Mammary epithelial cell (primary cell): Measurements from ENCODE around the gene RUFY1.

ENCODE experiments used
- EZH2 ChIP-seq: IDR thresholded peaks from 2 replicates; pipeline ENCODE4 v1.6.1; 2012; ENCODE audit warnings: low read length, inconsistent platforms, borderline replicate concordance
- TF ChIP-seq, protein P1 (sequence below), 2 donors: IDR thresholded peaks in 1 of 2; conservative IDR thresholded peaks in 1 of 2; 2 replicates each; pipeline ENCODE4 v1.5.1; 2011 to 2012; ENCODE audit warnings: inconsistent platforms in 2 of 2, low read length in 2 of 2, mild to moderate bottlenecking in 2 of 2, control low read depth in 1 of 2, low read depth in 1 of 2; ENCODE audit not compliant: insufficient read depth in 1 of 2; ENCODE audit errors: extremely low read depth in 1 of 2

DNA sequence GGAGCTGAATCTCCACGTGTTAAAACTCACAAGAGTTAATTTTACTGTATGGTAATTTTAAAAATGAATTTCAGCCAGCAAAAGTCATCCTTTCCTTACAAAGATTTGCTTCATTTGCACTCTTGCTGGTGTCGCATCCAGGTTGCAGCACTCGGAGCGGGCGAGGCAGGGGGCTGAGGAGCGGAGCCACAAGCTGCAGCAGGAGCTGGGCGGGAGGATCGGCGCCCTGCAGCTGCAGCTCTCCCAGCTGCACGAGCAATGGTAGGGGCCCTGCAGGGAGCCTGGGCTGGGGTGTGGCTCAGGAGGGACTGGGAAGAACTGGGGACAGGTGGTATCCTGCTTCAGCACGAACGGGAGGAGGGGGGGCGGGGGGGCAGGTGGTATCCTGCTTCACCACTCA lies 46.1 kb downstream of the RUFY1 start:
- TF ChIP-seq, protein P1, sequence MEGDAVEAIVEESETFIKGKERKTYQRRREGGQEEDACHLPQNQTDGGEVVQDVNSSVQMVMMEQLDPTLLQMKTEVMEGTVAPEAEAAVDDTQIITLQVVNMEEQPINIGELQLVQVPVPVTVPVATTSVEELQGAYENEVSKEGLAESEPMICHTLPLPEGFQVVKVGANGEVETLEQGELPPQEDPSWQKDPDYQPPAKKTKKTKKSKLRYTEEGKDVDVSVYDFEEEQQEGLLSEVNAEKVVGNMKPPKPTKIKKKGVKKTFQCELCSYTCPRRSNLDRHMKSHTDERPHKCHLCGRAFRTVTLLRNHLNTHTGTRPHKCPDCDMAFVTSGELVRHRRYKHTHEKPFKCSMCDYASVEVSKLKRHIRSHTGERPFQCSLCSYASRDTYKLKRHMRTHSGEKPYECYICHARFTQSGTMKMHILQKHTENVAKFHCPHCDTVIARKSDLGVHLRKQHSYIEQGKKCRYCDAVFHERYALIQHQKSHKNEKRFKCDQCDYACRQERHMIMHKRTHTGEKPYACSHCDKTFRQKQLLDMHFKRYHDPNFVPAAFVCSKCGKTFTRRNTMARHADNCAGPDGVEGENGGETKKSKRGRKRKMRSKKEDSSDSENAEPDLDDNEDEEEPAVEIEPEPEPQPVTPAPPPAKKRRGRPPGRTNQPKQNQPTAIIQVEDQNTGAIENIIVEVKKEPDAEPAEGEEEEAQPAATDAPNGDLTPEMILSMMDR (conservative IDR thresholded peaks at IDR 0.05 in 1 of 2, IDR thresholded peaks at IDR 0.05 in 1 of 2; ENCODE audit: extremely low read depth in 1 of 2, insufficient read depth in 1 of 2, low read depth in 1 of 2, low read length in 2 of 2): no peak
- no peak for TF ChIP-seq EZH2
